ENCODE measurements around the gene MRPL24. TPM values are rescaled to one million over a fixed set of nuclear protein-coding genes. Genes with fewer than 3 reads are reported as not detected.

Gene MRPL24
- 60.3 and 74.1 TPM in 2 replicates for total RNA-seq

DNA sequence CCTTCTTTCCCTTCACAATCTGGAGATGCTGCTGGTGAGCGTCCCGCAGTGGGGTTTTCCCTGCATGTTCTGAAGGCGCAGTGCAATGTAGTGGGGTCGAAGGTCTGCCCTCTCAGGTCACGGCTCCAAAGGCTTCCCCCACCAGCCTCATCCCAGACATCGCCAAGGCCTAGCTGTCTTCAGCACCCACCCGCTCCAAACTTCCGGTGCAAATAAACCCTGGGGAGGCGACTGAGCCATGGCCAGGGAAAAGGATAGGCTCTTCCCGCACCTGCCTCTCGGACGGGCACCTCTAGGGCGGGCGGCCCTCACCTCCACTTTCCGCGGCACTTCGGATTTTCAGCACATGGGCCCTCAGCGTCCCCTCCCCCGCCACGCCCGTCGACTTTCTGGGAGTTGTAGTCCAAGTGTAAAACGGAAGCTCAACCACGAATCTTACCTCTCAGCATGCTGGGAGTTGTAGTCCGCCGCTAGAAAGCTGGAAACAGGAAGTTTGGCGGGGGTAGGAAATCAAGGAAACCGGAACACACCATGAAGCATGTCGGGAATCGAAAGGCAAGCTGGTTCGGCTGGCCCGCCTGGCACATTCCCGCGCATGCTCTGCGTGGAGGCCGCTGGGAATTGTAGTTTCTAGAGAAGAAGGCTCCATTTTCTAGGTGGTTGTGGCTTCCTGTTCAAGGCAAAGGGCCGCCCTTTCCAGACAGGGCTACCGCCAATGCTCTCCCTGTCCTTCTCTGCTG is at the start of gene MRPL24:
MRPL24 (minus strand) TSS at position 348 of the 740 bp plus-strand sequence. CDS start 2,384 bp downstream, outside the sequence.
- H3K36me3 ChIP-seq (ENCODE audit: control insufficient read depth, insufficient read depth, low read length) = peaks cover 26% of the 10 kb centered on the region
- FAIRE-seq = peak; percentile 88

GRCh38 chr1:156789621-156790318 is 48.9 kb upstream of the MRPL24 start:
- Histone ChIP-seq H3K27me3 (ENCODE audit: control insufficient read depth, insufficient read depth, low read length) (no peaks in the 10 kb centered on the region), H3K36me3 (ENCODE audit: control insufficient read depth, insufficient read depth, low read length) (peaks cover 21% of the 10 kb centered on the region), H3K4me3 (ENCODE audit: low read depth, low read length) (no peak overlapping the region)
- TF ChIP-seq, protein P1, sequence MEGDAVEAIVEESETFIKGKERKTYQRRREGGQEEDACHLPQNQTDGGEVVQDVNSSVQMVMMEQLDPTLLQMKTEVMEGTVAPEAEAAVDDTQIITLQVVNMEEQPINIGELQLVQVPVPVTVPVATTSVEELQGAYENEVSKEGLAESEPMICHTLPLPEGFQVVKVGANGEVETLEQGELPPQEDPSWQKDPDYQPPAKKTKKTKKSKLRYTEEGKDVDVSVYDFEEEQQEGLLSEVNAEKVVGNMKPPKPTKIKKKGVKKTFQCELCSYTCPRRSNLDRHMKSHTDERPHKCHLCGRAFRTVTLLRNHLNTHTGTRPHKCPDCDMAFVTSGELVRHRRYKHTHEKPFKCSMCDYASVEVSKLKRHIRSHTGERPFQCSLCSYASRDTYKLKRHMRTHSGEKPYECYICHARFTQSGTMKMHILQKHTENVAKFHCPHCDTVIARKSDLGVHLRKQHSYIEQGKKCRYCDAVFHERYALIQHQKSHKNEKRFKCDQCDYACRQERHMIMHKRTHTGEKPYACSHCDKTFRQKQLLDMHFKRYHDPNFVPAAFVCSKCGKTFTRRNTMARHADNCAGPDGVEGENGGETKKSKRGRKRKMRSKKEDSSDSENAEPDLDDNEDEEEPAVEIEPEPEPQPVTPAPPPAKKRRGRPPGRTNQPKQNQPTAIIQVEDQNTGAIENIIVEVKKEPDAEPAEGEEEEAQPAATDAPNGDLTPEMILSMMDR (IDR thresholded peaks at IDR 0.05; ENCODE audit: insufficient read depth, low read length, severe bottlenecking) = no peak
- FAIRE-seq = no peak
- no peak for DNase-seq (ENCODE audit: low read depth)

More for the DNA sequence above, at the start of gene MRPL24:
- DNase-seq (ENCODE audit: low read depth) = peak; percentile 99
- Histone ChIP-seq H3K27me3 (ENCODE audit: control insufficient read depth, insufficient read depth, low read length) (no peaks in the 10 kb centered on the region), H3K4me3 (ENCODE audit: low read depth, low read length) (peak within 1 kb of the TSS; percentile 89)
- TF ChIP-seq, protein P1 (IDR thresholded peaks at IDR 0.05; ENCODE audit: insufficient read depth, low read length, severe bottlenecking) = no peak

DNA sequence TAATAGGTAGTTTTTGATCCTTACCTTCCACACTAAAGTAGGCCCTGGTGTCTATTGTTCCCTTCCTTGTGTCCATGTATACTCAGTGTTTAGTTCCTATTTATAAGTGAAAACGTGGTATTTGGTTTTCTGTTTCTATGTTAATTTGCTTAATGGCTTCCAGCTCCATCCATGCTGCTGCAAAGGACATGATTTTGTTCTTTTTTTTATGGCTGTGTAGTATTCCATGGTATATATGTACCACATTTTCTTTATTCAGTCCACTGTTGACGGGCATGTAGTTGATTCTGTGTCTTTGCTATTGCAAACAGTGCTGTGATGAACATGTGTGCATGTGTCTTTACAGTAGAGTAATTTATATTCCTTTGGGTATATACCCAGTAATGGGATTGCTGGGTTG is 47.2 kb upstream of the MRPL24 start:
- no peaks in the 10 kb centered on the region for H3K27me3 ChIP-seq (ENCODE audit: control insufficient read depth, insufficient read depth, low read length)
- TF ChIP-seq, protein P1 (IDR thresholded peaks at IDR 0.05; ENCODE audit: insufficient read depth, low read length, severe bottlenecking) = no peak
- H3K36me3 ChIP-seq (ENCODE audit: control insufficient read depth, insufficient read depth, low read length) = peaks cover 19% of the 10 kb centered on the region
- DNase-seq (ENCODE audit: low read depth) (no peak), FAIRE-seq (no peak)
- no peak overlapping the region for H3K4me3 ChIP-seq (ENCODE audit: low read depth, low read length)

DNA sequence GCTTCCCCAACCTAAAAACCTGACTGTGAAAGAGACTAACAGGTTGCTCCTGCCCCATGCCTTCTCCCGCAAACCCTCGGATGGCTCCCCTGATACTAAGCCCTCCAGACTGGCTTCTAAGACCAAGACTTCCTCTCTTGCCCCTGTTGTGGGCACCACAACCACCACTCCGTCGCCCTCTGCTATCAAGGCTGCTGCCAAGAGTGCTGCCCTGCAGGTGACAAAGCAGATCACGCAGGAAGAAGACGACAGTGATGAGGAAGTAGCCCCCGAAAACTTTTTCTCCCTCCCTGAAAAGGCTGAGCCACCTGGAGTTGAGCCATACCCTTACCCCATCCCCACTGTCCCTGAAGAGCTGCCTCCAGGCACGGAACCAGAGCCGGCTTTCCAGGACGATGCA is 45.8 kb upstream of the MRPL24 start:
- DNase-seq (ENCODE audit: low read depth) (no peak), FAIRE-seq (no peak)
- H3K36me3 ChIP-seq (ENCODE audit: control insufficient read depth, insufficient read depth, low read length) = peaks cover 18% of the 10 kb centered on the region
- H3K4me3 ChIP-seq (ENCODE audit: low read depth, low read length) = no peak overlapping the region
- H3K27me3 ChIP-seq (ENCODE audit: control insufficient read depth, insufficient read depth, low read length) = no peaks in the 10 kb centered on the region
- TF ChIP-seq, protein P1 (IDR thresholded peaks at IDR 0.05; ENCODE audit: insufficient read depth, low read length, severe bottlenecking) = no peak

- FAIRE-seq = no peak
- H3K36me3 ChIP-seq (ENCODE audit: control insufficient read depth, insufficient read depth, low read length) = peaks cover 14% of the 10 kb centered on the region
- no peak overlapping the region for H3K4me3 ChIP-seq (ENCODE audit: low read depth, low read length)
- DNase-seq (ENCODE audit: low read depth) = no peak
- TF ChIP-seq, protein P1 (IDR thresholded peaks at IDR 0.05; ENCODE audit: insufficient read depth, low read length, severe bottlenecking) = no peak
- H3K27me3 ChIP-seq (ENCODE audit: control insufficient read depth, insufficient read depth, low read length) = no peaks in the 10 kb centered on the region
These were observed 44.6 kb upstream of the MRPL24 start for GRCh38 chr1:156785458-156785857.

Measured in bronchial epithelial cell (primary cell).